Urothelium cell line (cell line): ENCODE data around the gene TNS3.

Experiments used
- DNase-seq: peaks from one replicate; pipeline ENCODE4 v3.0.0; 2011; ENCODE audit warnings: low spot score, mixed read lengths
- FAIRE-seq: peaks from 2 replicates; lab custom pipeline; 2011; peaks lifted over from hg19 to GRCh38; lab: Jason Lieb, UNC

The TNS3 gene

DNA sequence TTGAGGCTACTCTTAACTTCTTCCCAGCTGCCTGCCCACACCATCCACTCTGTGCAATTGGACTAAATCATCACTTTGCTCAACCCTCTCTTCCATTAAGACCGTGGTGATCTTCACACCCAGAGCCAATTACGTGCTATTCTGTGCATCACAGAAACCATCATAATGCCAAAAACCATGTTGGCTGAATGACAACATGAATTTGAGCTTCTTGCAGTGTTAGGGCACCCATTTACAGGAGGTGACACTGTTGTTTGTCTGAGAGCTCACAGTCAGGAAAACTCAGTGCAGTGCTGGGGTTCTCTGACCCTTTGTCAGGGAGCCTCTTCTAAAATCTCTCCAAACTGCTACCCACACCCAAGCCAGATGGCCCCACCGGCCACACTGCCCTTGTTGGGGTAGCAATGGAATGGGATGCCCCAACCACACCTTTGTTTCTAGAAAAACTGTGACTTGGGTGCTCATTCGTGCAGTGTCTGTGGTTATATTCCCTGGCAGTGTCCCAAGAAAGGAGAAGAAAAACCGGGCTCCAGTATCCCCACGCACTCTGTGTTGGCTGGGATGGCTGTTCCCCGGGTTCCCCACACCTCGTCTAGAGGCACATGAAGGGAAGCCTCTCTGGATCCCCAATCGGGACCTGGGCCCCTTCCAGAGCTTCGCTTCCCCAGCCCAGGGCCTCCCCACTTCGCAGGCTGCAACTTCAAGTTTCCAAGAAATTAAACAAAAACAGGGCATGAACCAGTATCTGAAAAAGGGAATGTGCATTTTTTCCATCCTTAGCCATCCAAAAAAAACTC, 2.0 kb upstream of the TNS3 start:
- DNase-seq (no peak), FAIRE-seq (peak; percentile 59)

GRCh38 chr7:47582764-47583738, 1.1 kb upstream of the TNS3 start:
- no peak for DNase-seq
- no peak for FAIRE-seq

- DNase-seq (no peak), FAIRE-seq (no peak)
Observed at GRCh38 chr7:47581438-47581803, 490 bp downstream of the TNS3 start.

DNA sequence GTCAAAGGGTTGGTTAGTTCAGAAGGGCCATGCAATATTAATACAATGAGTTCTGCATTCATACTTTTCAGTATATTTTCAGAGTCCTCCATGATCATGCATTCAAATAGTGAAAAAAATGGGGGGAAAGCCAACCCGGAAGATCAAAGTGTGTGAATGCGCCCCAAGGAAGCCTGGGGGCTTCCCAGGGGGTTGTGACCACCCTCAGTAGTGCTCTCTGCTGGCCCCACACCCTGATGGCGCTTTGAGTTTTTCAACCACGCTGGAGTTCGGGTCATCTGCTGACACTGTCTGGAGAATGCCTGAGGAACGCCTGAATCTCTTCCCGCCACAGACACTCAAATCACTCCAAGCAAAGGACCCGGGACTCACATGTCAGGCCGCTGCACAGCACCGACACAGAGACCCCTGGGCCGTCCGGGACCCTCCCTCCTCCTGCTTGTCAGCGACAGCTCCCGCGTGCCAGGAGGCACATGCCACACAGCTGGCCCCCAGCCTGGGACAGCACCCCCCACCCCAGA, 1.0 kb downstream of the TNS3 start:
- no peak for DNase-seq
- no peak for FAIRE-seq

DNA sequence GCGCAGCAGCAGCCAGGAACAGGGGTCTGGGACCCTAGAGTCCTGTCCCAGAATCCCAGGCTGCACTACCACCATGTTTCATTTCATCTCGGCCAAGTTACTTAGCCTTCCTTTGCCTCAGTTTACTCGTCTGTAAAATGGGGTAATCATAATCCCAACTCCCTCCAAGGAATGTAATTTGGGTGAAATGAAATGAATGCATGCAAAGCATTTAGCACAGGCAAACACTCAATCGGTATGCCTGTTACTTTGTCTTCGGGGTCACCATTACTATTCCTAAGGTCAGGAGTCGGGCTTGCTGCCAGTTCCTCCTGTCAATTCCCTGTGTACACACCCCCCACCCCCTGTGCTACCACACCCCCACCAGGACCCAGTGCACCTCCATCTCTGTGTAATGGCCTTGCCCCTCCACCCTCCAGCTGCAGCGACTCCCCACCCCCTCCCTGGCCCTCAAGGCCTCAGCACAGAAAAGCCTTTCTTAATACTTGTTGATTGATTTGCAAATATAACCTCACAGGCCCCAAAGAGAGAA, 1.7 kb downstream of the TNS3 start:
- FAIRE-seq (peak; percentile 85), DNase-seq (no peak)

GRCh38 chr7:47579458-47579857, 2.5 kb downstream of the TNS3 start:
- peak; percentile 52 for FAIRE-seq
- DNase-seq, result no peak

DNA sequence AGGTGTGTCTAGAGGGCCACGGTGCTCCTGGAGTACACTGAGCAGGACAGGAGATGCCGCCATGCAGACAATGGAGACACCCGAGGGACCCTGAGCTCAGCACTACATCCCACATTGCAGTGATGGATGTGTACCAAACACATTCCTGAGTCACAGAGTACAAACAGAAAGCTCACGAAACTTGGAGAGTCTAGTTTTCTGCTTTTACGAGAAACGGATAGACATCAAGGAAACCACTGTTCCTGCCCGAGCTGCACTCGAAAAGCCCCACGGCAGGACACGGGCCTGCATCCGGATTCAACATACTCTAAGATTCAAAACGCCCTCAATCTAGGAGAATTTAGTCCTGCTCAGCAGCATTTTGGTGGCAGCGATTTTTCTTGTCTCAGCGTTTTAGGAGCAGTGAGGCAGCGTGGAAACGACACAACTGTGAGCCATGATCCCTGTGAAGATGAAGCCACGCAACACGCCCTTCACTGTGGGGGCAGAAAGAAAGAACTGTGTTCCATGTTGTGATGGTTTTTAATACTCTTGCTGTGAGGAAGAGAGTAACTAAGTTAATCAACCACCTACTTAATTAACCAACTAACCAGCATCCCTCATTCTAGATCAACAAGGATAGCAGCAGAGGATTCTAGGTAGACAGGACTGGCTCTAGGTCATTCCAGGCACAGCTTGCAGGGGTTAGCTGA, 3.2 kb downstream of the TNS3 start:
- DNase-seq (no peak), FAIRE-seq (no peak)

DNA sequence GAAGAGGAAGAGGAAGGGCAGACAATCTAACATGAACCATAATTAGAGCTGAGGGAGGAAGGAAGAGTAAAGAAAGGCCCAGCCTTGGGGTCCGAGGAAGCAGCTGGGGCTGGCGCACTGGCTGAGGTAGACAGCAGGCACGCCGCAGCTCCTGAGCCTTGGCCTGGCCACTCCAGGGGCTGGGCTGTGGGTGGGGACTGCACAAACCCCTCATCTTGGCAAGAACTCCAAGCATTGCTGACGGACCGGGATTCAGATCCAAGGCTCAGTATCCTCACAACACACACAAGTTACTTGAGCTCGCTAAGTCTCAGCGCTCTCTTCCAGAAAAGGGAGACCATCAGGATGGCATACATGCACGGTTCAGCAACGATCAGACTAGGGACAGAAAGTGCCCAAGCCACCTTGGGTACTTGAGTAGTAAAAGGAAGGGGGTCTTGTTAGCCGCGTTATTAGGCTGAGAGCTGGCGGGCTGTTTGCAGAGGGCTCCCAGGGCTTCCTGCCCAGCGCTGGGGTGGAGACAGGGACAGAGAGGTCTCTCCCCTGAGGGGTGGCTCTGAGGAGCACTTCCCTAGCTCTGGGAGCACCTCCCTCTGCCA, 4.5 kb downstream of the TNS3 start:
- FAIRE-seq, result no peak

DNA sequence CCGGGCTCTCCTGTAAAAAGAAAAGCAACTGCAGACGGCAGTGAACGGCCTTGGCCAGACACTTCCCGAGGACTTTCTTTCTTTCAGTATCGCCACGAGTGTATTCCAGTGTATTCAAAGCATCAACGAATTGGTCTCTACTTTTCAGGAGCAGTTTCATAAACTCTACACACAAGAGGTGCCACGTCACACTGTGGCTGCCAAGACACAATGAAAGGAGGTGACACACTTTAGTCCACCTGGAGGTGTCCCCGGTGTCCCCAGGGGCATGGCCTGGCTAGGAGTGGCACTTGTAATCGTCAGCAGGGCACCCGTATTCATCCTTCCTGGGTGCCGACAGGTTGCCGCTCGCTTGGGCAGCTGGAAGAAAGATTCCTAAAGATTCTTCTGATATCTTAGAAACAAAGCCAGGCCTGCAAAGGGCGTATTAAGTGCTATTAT, 5.0 kb downstream of the TNS3 start:
- DNase-seq (no peak), FAIRE-seq (no peak)

More for the DNA sequence above, 4.5 kb downstream of the TNS3 start:
- DNase-seq, result no peak

DNA sequence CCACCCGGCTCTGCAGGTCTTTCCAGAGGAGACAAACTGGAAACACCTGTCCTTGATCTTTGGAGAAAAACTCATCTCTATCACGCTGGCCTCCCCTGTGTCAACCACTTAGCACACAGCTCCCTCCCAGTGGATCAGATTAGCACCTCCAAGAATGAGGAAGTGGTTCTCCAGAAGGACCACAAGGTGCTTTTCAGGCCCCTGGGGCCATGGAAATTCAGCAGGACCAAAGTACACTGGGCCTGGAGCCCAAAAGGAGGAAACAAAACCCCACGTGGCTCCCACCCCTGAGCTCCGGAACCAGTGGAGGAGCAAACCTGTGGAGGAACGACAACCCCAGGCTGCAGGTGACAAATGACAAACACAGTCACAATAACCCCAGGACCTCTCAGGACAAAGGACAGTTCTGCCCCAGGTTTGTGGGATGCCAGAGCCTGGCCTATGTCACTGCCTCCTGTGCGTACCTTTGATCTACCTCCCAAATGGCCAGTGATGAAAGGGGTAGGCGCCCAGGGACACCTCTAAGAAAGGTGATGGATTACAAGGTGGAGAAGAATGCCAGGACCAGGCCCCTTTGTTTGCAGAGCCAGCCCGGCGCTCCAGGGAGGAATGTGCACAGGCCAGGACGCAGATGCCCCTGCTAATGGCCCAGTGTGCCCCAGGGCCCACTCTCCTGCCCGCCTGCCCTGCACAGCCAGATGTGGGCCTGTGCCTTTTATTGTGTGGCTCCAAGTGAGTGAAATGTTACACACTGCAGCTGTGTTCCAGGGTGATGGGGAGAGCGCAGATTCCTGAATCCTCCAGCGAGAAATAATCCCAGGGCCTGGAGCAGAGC, 5.7 kb downstream of the TNS3 start:
- DNase-seq (no peak), FAIRE-seq (no peak)

DNA sequence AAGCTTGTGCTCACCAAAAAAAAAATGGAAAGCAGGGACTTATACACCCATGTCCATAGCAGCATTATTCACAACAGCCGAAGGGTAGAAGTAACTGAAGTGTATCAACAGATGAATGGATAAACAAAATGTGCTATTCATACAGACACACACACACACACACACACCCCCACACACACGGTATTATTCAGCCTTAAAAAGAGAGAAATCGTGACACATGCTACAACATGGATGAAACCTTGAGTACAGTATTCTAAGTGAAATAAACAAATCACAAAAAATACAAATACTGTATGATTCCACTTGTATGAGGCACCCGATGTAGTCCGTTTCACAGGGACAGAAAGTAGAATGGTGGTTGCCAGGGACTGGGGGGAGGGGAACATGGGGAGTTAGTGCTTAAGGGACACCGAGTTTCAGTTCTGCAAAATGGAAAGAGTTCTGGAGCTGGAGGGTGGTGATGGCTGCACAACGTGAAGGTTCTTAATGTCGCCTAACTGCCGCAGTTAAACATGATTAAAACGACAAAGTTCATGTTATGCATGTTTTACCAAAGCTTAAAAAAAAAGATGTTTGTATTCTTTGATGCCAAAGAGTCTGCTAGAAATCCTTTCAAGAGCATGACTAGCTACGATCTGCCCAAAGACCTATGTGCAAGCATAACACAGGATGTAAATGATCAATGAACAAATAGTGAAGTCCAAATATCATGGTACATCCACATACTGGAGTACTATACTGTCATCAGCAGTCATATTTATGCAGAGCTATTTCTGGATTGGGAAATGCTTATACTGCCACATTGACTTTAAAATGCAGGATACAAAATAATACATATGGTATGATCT, 7.2 kb downstream of the TNS3 start:
- peak; percentile 50 for FAIRE-seq
- DNase-seq, result no peak

- DNase-seq (no peak), FAIRE-seq (no peak)
Observed at GRCh38 chr7:47573758-47574481, 8.0 kb downstream of the TNS3 start.

- no peak for DNase-seq
- no peak for FAIRE-seq
Observed at GRCh38 chr7:47572939-47573757, 8.8 kb downstream of the TNS3 start.

- DNase-seq, result no peak
- FAIRE-seq, result no peak
Observed at GRCh38 chr7:47572094-47572445, 9.8 kb downstream of the TNS3 start.

DNA sequence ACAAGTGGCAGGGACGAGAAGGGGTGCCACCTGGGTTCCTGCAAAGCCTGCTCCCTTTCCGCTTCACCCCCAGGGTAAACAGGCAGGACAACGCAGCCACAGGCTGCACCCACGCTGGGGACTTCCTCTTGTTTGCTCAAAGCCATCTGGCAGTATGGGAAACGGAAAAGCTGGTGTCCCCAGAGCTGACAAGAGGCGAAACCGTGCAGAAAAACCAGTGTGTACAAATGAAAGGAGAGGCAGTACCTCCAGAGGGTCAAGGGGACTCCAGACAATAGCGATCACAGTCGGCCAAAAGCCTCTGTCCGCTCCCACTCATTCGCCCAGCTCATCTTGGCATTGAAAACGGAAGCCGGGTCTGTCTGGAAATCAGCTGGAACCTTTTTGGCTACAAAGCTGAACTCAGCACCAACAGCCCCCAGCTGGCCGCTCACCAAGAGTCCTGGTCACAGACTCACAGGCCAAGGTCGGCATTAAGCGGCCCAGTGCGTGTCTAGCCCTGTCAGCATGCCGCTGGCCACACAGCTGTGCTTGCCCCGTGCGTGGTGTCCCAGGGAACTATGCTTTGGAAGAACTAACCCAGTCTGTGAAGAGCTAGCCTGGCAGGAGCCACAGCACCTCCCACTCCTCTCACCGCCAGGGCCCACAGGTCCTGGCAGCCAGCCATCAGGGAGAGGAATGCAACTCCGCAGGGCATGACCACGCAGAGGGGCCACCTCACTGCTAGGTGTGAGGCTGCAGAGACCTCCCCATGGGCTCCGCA, 10.4 kb downstream of the TNS3 start:
- FAIRE-seq (peak; percentile 95), DNase-seq (peak; percentile 83)

DNA sequence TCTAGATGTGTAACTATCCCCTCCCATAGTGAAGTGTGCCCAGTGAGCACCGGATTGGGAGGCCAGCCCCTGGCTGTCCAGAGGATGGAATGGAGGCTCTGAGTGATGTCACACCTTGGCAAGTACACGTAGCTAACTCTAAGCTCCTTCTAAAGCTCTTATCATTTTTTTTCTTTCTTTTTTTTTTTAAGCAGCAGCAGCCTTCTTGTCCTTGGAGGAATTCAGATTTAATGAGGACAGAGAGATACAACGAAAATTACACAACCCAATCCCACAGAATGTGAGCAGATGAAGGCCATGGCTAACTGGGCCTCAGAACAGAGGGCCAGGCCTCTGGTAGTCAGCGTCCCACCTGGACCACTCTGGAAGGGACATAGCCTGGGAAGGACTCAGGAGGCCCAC, 11.3 kb downstream of the TNS3 start:
- DNase-seq, result no peak
- no peak for FAIRE-seq
